HTERT RPE-1 (cell line): ENCODE data around the gene PRAMEF17.
"Not testable (repeated sequence)": the region's sequence is repeated elsewhere in the genome, so short reads cannot be mapped to it uniquely, and the experiment has no call there.

Experiments used
- in situ Hi-C: fragments of 300-500 bp; cut with MboI; formaldehyde crosslinking; loops from 4 replicates; pipeline ENCODE4 v1.14.3; 2020; ENCODE audit warnings: low sequenced_read_pairs

The PRAMEF17 gene, protein sequence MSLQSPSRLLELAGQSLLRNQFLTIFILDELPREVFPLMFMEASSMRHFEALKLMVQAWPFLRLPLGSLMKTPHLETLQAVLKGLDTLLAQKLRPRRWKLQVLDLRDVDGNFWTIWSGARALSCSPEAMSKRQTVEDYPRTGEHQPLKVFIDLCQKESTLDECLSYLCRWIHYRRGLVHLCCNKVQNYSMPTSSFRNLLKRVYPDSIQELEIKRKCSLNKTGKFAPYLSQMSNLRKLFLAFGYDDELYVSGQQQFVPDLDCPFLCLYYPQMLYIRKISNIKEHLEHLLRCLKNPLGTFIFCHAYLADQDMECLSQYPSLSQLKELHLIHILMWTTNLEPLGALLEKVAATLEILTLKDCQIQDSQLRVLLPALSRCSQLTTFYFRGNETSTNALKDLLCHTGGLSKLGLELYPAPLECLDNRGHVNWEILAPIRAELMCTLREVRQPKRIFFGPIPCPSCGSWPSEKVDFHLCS

DNA sequence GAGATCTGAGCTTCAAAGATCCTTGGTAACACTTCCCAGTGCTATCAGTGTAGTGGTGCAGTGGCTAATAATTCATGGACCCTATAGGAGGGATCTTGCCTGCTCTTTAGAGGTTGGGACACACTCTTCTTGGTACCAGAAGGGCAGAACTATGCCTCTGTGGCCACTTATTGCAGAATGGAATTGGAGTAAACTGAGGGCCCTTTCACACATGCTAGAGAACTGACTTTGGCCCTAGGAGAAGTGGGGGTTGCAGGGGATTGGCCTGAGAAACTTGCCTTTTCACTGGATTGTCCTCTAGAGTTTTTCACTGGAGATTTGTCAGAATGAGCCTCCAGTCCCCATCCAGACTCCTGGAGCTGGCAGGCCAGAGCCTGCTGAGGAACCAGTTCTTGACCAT lies at the start of gene PRAMEF17:
TSS of gene PRAMEF17 (plus strand) at position 301 of the 400 bp plus-strand sequence. CDS start at position 327, 26 bp downstream.
- in situ Hi-C loops: not testable (repeated sequence)

DNA sequence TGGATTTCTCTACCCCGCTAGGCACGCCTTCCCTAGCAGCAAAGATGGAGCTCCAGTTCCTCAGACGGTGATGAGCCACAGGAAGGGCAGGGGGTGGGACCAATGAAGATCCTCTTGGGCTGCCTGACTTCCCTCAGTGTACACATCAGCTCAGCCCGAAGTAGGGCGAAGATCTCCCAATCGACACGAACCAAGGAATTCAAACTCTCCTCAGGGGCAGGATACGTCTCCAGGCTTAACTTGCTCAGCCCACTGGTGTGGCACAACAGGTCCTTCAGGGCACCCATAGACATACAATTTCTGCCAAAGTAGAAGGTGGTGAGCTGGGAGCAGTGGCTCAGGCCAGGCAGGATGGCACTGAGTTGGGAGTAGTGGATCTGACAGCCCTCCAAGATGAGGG lies 46.9 kb upstream of the PRAMEF17 start:
- in situ Hi-C loops: not testable (repeated sequence)

DNA sequence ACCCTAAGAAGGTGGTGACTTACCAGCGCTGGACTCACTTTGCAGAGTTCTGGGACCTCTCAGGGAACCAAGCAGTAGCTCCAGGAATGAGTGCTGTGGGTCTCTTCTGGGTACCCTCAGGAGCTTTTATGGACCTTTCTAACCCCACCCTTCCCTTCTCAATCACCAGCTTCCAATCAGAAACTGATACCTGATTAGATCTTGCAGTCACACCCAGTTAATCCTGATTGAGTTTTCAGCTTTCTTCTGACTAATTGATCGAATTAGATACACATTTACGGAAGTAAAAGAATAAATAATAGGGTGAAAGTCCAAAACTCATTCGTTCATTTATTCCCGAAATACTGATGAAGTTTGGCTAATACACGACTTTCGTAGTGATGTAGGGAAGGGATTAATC lies 42.4 kb upstream of the PRAMEF17 start, which contains the start of gene PRAMEF14:
TSS of gene PRAMEF14 (minus strand) at position 101 of the 400 bp plus-strand sequence. CDS start 1,820 bp downstream, outside the sequence.
- in situ Hi-C loops: not testable (repeated sequence)

DNA sequence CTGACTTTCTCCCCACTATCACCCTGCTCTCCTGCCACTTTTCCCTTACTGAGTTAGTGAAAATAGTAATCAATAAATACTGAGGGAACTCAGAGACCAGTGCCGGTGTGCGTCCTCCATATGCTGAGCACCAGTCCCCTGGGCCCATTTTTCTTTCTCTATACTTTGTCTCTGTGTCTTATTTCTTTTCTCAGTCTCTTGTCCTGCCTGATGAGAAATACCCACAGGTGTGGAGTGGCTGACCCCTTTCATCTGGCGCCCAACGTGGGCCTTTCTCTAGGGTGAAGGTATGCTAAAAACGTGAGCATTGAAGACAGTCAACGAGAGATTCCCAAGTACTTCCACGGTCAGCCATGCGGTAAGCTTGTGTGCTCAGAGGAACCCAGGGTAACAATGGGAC lies 36.0 kb upstream of the PRAMEF17 start:
- in situ Hi-C loops: not testable (repeated sequence)

DNA sequence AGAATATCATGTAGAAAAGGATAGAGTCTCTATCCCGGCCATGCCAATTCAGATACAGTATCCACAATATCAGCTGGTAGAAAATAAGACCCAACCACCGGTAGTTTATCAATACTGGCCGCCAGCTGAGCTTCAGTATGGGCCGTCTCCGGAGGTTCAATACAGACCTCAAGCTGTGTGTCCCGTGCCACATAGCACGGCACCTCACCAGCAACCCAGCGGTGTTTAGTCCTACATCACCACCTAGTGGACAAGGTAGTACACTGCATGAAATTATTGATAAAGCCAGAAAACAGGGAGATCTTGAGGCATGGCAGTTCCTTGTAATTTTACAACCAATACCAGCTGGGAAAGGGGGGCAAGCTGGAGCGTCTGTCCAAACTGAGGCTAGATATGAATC lies 35.0 kb upstream of the PRAMEF17 start:
- in situ Hi-C loops: not testable (repeated sequence)

DNA sequence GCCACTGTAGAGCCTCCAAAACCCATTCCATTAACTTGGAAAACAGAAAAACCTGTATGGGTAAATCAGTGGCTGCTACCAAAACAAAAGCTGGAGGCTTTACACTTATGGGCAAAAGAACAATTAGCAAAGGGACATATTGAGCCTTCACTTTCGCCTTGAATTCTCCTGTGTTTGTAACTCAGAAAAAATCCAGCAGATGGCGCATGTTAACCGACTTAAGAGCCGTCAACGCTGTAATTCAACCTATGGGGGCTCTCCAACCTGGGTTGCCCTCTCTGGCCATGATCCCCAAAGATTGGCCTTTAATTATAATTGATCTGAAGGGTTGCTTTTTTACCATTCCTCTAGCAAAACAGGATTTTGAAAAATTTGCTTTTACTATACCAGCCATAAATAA lies 32.7 kb upstream of the PRAMEF17 start:
- in situ Hi-C loops: not testable (repeated sequence)

DNA sequence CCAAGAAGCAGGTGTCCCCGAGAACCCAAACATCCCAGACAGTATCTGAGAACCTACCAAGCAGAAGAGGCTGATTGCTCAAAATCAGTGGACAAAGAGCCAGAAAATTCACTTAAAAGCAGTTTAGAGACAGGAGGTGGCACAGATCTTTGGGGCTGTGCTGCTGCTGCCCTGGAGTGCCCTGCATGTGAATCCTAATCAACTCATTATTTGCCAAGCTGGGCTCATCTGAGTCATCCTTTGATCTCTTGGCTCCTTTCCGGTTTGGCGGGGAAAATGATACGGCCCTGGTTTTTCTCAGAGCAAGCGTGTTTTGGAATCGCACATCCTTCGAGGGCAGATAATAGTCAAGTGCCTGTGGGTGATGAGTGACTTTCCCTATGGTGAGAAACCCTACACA lies 27.1 kb upstream of the PRAMEF17 start:
- in situ Hi-C loops: not testable (repeated sequence)

DNA sequence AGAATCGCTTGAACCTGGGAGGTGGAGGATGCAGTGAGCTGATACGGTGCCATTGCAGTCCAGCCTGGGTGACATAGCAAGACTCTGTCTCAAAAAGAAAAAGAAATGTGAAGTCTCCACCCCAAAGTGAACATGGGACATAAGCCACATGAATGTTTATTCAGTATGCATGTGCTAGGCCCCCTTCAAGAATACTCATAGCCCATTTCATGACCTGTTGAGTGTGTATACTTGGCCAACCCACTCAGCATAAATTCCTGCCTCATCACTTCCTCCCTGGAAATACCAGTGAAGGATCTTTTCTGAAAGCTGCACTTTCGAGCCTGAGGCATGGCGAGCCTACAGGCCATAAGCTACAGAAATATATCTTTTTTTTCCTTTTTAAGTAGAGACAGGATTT lies 24.5 kb upstream of the PRAMEF17 start:
- in situ Hi-C loops: not testable (repeated sequence)

DNA sequence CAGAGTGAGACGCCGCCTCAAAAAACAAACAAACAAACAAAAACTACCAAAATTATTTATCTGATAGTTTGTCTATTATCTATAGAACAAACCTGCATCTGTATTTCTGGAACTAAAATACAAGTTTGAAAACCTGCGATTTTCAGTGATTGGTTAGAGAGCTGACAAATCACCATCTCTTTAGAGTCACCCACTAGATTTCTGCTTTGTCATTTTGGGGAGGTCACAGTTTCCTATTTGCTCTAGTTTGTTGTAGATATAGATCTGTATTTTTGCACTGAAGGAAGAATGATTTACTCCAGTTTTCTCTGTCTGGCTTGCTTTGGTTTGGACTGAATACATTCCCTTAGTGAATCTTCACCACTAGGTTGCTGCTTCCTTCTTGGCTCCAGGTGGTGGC lies 22.9 kb upstream of the PRAMEF17 start:
- in situ Hi-C loops: not testable (repeated sequence)

DNA sequence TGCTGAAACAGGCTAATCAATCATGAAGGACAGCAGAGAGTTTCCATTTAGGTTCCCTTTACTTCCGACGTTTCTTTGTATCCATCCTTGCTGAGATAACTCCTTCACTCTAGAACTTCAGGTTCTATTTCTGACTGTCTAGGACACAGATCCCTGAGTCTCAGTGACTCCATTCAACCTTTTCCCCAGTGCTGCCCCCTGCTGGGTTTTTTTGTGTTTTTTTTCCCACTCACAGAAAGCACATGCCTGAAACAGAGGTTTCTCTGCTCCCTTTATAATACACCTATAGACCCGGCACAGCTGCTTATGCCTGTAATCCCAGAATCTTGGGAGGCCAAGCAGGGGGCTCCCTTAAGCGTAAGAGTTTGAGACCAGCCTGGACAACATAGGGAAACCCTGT lies 20.9 kb upstream of the PRAMEF17 start:
- in situ Hi-C loops: not testable (repeated sequence)

DNA sequence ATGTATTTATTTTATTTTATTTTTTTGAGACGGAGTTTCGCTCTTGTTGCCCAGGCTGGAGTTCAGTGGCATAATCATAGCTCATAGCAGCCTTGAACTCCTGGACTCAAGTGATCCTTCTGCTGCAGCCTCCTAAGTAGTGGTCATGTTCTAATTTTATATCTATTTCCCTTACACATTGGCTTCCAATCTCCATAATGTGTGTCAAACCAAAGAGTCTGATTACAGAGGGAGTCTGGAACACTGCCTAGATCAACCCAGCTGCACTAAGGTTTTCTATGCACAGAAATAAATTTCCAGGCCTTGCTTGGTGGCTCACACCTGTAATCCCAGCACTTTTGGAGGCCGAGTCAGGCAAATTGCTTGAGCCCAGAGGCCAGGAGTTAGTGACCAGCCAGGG lies 10.4 kb upstream of the PRAMEF17 start:
- in situ Hi-C loops: not testable (repeated sequence)

DNA sequence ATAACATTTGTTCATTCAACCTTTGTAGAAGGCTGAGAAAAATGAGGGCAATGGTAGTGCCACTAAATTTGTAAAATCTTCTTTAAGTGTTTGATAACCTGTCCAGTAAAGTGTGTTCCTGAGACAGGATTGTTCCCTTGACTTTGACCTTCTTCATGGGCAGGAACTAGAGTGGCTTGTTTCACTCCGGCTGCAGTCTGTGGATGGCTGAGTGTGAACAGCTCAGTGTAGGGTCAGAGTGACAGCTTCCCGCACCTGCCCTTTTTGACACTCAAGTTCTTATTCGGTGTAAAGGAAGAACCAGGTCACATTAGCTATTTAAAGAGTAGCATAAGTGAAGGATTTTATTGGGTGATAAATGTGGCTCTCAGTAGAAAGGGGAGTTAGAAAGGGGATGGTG lies 9.1 kb upstream of the PRAMEF17 start:
- in situ Hi-C loops: not testable (repeated sequence)

DNA sequence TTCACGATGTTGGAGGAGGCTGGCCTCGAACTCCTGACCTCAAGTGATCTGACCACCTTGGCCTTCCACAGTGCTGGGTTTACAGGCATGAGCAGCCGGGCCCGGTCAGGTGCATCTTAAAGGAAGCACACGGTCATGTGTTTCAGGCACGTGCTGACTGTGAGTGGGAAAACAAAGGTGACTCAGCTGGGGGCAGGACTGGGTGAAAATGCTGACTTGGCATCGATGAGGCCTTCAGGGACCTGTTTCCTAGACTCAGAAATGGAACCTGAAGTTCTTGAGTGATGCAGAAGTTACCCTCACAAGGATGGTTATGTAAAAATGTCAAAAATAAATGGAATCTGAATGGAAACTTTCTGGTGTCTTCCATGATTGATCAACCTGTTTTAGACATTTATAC lies 3.6 kb downstream of the PRAMEF17 start:
- in situ Hi-C loops: not testable (repeated sequence)

DNA sequence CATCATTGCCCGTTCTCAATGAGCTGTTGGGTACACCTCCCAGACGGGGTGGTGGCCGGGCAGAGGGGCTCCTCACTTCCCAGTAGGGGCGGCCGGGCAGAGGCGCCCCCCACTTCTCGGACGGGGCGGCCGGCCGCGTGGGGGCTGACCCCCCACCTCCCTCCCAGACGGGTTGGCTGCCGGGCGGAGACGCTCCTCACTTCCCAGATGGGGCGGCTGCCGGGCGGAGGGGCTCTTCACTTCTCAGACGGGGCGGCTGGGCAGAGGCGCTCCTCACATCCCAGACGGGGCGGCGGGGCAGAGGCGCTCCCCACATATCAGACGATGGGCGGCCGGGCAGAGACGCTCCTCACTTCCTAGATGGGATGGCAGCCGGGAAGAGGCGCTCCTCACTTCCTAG lies 5.3 kb downstream of the PRAMEF17 start:
- in situ Hi-C loops: not testable (repeated sequence)

DNA sequence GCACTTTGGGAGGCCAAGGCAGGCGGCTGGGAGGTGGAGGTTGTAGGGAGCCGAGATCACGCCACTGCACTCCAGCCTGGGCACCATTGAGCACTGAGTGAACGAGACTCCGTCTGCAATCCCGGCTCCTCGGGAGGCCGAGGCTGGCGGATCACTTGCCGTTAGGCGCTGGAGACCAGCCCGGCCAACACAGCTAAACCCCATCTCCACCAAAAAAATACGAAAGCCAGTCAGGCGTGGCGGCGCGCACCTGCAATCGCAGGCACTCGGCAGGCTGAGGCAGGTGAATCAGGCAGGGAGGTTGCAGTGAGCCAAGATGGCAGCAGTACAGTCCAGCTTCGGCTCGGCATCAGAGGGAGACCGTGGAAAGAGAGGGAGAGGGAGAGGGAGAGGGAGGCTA lies 5.9 kb downstream of the PRAMEF17 start:
- in situ Hi-C loops: not testable (repeated sequence)

DNA sequence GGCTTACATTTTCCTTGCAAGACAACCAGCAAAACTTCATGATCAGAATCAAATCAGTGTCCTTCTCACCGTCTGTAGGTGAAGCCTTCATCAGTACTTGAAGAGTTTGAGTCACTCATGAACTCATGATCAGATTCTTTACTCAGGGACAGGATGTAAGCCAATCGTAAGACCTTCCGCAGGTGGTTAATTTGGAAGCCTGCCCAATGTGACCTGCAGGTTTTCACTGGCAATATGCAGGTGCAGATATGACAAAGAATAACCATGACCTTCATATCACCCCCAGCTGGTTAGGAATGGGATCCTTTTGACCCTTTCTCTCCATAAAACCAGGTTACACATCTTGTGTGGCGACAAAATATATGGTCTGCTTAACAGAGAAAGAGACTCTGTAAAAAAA lies 18.4 kb downstream of the PRAMEF17 start:
- in situ Hi-C loops: no loop called here

DNA sequence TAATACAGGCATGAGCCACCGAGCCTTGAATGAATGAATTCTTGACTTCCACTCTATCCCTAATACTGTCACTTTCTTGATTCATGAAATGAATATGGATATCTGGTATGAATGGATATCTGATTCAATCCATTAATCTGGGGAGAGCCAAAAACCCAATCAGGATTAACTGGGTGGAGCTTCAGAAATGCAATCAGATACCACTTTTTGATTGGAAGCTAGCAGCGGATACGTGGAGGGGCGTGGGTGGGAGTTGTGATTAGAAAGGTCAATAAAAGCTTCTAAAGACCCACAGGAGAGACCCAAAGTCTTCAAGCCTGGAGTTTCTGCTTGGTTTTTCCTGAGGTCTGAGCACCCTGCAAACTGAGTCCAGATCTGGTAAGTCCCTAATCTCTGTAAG lies 20.7 kb downstream of the PRAMEF17 start, which contains the start of gene PRAMEF20:
TSS of gene PRAMEF20 (plus strand) at position 301 of the 400 bp plus-strand sequence. CDS start 5,905 bp downstream, outside the sequence.
- in situ Hi-C loops: not testable (repeated sequence)

DNA sequence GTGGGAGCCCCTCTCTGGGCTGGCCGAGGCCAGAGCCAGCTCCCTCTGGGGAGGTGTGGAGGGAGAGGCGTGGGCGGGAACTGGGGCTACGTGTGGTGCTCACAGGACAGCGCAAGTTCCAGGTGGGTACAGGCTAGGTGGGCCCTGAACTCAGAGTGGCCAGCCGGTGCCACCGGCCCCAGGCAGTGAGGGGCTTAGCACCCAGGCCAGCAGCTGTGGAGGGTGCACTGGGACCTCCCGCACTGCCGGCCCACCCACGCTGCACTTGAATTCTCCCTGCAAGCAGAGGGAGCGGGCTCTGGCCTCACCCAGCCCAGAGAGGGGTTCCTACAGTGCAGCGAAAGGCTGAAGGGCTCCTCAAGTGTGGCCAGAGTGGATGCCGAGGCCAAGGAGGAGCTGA lies 41.1 kb downstream of the PRAMEF17 start:
- in situ Hi-C loops: no loop called here

DNA sequence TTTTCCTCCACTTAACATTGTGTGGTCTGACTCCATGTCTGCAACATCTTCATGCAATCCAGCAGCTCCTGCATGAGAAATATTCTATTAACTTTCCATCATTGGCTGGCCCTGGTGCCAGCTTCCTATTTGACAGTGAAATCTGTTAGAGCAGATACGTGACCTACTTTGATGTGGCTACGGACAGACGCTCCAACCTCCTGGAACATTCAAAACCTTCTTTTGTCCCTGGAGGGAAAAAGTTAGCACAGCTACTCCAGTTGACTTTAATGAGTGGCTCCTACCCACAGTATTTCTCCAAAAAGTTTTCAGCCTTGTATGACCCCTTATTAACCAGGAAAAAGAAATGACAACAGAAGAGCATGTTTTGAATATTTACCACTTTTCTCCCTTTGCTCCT lies 42.8 kb downstream of the PRAMEF17 start:
- in situ Hi-C loops: no loop called here

DNA sequence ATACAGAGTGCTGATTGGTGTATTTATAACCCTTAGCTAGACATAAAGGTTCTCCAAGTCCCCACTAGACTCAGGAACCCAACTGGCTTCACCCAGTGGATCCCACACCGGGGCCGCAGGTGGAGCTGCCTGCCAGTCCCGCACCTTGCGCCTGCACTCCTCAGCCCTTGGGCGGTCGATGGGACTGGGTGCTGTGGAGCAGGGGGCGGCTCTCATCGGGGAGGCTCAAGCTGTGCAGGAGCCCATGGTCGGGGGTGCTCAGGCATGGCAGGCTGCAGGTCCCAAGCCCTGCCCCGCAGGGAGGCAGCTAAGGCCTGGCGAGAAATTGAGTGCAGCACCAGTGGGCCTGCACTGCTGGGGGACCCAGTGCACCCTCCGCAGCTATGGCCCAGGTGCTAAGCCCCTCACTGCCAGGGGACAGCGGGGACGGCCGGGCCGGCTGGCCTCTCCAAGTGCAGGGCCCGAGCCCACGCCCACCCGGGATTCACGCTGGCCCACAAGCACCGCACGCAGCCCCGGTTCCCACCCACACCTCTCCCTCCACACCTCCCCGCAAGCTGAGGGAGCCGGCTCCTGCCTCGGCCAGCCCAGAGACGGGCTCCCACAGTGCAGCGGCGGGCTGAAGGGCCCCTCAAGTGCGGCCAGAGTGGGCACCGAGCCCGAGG lies 44.4 kb downstream of the PRAMEF17 start:
- in situ Hi-C loops: not testable (repeated sequence)

DNA sequence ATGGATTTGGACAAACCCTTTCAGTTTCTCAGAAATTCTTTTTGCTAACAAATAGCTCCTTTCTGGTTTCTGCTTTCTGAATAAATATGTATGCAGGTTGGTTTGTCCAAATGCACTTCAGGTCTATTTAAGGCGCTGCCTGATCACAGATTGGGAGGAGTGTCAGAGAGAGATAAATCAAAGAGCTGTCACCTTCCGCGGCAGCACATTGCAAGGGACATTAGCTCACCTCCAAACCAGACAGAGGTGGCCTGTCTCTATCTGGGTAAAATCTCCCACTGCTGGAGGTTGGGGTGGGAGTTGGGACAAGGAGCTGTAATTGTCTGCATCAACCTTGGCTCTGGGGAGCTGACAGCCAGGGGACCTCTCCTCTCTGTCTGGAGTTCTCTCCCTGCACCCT lies 46.0 kb downstream of the PRAMEF17 start:
- in situ Hi-C loops: no loop called here
